Measurements from ENCODE around the gene SEC14L3.

GRCh38 chr22:30486661-30487115 lies 14.9 kb upstream of the SEC14L3 start:
- TF ChIP-seq PPARA (CRISPR knock-in tag; IDR thresholded peaks at IDR 0.05; ENCODE audit: borderline replicate concordance) (no peak), BACH2 (CRISPR knock-in tag; IDR thresholded peaks at IDR 0.05; ENCODE audit: borderline replicate concordance) (no peak), PATZ1 (CRISPR knock-in tag; IDR thresholded peaks at IDR 0.05; ENCODE audit: borderline replicate concordance) (no peak), ZNF70 (CRISPR knock-in tag; IDR thresholded peaks at IDR 0.05) (no peak), ZC3H10 (CRISPR knock-in tag; IDR thresholded peaks at IDR 0.05) (no peak), TSHZ2 (CRISPR knock-in tag; IDR thresholded peaks at IDR 0.05) (no peak), RARB (CRISPR knock-in tag; IDR thresholded peaks at IDR 0.05) (no peak)

Data from SK-N-SH treated with all-trans-retinoic acid at 6 μM for 48 hours (cell line).